ENCODE results near the gene DHRS1.

Gene DHRS1

DNA sequence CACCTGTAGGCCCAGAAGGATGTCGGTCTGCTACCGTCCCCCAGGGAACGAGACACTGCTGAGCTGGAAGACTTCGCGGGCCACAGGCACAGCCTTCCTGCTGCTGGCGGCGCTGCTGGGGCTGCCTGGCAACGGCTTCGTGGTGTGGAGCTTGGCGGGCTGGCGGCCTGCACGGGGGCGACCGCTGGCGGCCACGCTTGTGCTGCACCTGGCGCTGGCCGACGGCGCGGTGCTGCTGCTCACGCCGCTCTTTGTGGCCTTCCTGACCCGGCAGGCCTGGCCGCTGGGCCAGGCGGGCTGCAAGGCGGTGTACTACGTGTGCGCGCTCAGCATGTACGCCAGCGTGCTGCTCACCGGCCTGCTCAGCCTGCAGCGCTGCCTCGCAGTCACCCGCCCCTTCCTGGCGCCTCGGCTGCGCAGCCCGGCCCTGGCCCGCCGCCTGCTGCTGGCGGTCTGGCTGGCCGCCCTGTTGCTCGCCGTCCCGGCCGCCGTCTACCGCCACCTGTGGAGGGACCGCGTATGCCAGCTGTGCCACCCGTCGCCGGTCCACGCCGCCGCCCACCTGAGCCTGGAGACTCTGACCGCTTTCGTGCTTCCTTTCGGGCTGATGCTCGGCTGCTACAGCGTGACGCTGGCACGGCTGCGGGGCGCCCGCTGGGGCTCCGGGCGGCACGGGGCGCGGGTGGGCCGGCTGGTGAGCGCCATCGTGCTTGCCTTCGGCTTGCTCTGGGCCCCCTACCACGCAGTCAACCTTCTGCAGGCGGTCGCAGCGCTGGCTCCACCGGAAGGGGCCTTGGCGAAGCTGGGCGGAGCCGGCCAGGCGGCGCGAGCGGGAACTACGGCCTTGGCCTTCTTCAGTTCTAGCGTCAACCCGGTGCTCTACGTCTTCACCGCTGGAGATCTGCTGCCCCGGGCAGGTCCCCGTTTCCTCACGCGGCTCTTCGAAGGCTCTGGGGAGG, 11.3 kb upstream of the DHRS1 start, which contains the start of gene LTB4R:
Gene LTB4R (plus strand): TSS at position 857 of the 959 bp plus-strand sequence. CDS start 4,150 bp downstream, outside the sequence.
- peak within 1 kb of the TSS; percentile 56 for H3K4me3 ChIP-seq
- no peaks in the 10 kb centered on the region for H3K9me3 ChIP-seq
- DNase-seq: peak; percentile 52 to 86
- TF ChIP-seq, protein P1, sequence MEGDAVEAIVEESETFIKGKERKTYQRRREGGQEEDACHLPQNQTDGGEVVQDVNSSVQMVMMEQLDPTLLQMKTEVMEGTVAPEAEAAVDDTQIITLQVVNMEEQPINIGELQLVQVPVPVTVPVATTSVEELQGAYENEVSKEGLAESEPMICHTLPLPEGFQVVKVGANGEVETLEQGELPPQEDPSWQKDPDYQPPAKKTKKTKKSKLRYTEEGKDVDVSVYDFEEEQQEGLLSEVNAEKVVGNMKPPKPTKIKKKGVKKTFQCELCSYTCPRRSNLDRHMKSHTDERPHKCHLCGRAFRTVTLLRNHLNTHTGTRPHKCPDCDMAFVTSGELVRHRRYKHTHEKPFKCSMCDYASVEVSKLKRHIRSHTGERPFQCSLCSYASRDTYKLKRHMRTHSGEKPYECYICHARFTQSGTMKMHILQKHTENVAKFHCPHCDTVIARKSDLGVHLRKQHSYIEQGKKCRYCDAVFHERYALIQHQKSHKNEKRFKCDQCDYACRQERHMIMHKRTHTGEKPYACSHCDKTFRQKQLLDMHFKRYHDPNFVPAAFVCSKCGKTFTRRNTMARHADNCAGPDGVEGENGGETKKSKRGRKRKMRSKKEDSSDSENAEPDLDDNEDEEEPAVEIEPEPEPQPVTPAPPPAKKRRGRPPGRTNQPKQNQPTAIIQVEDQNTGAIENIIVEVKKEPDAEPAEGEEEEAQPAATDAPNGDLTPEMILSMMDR (IDR thresholded peaks at IDR 0.05): peak; percentile 44 to 48
- peaks cover 5 to 20% (median 14%) of the 10 kb centered on the region in 3 donors for H3K36me3 ChIP-seq
- peaks cover 0 to 11% of the 10 kb centered on the region in 2 donors for H3K27me3 ChIP-seq
- peaks cover 0 to 30% (median 17%) of the 10 kb centered on the region in 4 donors for H3K4me1 ChIP-seq
- H3K27ac ChIP-seq: peak within 1 kb of the TSS; percentile 69 to 79
- intact Hi-C loops (cut with DNase I; ENCODE audit: low total_unique reads): no loop called here

DNA sequence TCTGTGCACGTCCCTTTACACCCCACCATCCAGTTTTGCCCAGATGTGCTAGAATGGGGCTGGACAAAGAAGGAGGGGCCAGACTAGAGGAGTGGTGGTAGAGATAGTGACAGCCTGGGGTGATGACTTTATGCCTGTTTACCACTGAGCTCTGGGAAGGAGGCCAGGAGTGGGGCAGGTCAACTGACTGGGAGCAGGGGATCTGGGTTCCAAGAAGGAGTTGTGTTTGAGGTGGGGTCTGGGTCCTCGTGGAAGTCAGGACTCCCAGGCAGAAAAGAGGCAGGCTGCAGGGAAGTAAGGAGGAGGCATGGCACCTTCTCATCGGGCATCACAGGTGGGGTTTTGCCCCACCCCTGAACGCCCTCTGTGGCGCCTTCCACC, 10.7 kb upstream of the DHRS1 start:
- Histone ChIP-seq H3K27me3 (peaks cover 0 to 5% of the 10 kb centered on the region in 2 donors), H3K9me3 (no peaks in the 10 kb centered on the region), H3K4me1 (peaks cover 0 to 29% (median 16%) of the 10 kb centered on the region in 4 donors), H3K27ac (peak overlapping the region; percentile 69 to 79), H3K36me3 (peaks cover 12 to 26% (median 21%) of the 10 kb centered on the region in 3 donors), H3K4me3 (peak overlapping the region; percentile 56)
- intact Hi-C loops (cut with DNase I; ENCODE audit: low total_unique reads): no loop called here
- no peak for DNase-seq
- TF ChIP-seq, protein P1 (IDR thresholded peaks at IDR 0.05): no peak

DNA sequence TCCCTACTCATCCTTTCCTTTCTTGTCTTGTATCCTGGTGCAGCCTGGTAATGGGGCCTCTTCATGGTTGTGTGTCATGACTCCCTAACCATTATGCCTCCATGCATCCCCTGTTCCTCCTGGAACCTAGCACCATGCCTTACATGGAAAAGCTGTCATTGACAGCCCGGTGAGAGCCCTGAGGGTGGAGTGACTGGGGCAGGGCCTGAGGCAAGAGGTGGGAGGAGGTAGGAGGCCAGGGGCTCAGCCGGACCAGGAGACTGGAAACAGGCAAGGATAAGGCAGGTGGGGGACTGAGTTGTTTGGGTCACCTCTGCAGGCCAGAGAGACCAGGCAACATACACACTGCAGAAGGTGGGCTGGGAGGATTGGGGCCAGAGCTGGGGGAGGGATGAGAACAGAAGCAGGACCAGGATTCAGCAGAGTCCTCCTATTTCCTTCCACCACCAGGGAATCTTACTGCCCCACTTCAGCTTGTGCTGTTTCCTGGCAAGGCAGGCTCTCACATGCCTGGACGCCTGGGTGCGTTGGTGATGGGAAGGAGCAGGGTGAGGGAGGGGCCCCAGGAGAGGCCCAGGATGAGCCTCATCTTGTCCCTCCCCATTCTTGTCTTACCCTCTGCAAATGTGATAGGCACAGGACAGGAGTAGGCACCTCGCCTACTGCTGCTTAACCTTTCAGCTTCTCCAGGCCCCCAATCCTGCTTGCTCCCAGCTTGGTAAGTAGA, 10.1 kb upstream of the DHRS1 start, which contains the start of gene LTB4R2:
Gene LTB4R2 (plus strand): TSS at position 603 of the 727 bp plus-strand sequence. CDS start 525 bp downstream, outside the sequence.
- Histone ChIP-seq H3K27me3 (peaks cover 0 to under 1% of the 10 kb centered on the region in 2 donors), H3K9me3 (no peaks in the 10 kb centered on the region), H3K27ac (peak within 1 kb of the TSS; percentile 69 to 79), H3K4me3 (peak within 1 kb of the TSS; percentile 56), H3K36me3 (peaks cover 18 to 32% (median 26%) of the 10 kb centered on the region in 3 donors), H3K4me1 (peaks cover 0 to 29% (median 16%) of the 10 kb centered on the region in 4 donors)
- TF ChIP-seq, protein P1 (IDR thresholded peaks at IDR 0.05): no peak
- DNase-seq: no peak
- intact Hi-C loops (cut with DNase I; ENCODE audit: low total_unique reads): no loop called here

DNA sequence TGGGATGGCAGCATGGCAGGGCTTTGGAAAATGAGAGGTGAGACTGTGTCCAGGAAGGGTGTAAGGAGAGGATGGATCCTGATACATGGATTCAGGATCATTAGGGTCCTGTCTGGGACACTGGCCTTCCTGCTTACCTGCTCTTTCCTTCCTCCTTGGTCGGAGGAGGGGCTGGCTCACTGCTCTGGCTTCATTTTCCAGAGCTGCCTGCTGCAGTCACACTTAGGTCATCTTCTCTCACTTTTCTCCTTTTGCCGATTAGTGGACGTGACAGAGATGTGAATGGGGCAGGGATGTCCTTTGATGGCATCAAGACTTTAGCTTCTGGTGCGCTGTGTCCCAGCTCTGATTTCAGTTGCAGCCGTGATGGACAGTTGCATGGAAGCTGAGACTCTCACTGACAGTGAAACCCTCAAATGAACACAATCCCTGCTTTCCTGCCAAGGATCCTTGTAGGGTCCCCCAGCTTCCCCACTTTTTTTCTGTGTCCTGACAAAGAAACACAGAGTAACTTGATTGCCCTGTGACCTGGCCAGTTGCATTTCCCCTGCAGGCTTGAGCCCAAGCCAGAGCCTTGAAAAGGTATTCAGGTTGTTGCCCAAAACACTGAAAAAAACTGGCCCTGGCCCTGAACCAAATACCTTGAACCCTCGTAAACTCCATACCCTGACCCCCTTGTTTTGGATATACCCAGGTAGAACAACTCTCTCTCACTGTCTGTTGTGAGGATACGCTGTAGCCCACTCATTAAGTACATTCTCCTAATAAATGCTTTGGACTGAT, 9.0 kb upstream of the DHRS1 start:
- Histone ChIP-seq H3K4me1 (peaks cover 0 to 29% (median 16%) of the 10 kb centered on the region in 4 donors), H3K27me3 (no peaks in the 10 kb centered on the region), H3K27ac (no peak overlapping the region), H3K9me3 (no peaks in the 10 kb centered on the region), H3K4me3 (no peak overlapping the region), H3K36me3 (peaks cover 29 to 44% (median 38%) of the 10 kb centered on the region in 3 donors)
- DNase-seq: no peak
- TF ChIP-seq, protein P1 (IDR thresholded peaks at IDR 0.05): no peak
- intact Hi-C loops (cut with DNase I; ENCODE audit: low total_unique reads): no loop called here

Data from tibial artery (tissue), 4 donors.